ENCODE results near the gene ASCC2.

GRCh38 chr22:29753808-29754657 lies 84.0 kb downstream of the ASCC2 start:
- no peak for TF ChIP-seq CTCF (conservative IDR thresholded peaks at IDR 0.05; ENCODE audit: low read depth, low read length)
- no peak for TF ChIP-seq EZH2 (IDR thresholded peaks at IDR 0.05; ENCODE audit: borderline replicate concordance, low read depth, low read length, poor library complexity, severe bottlenecking)
